Ovary (tissue), 3 donors: Measurements from ENCODE around the gene THAP2.

ENCODE experiments used
- CTCF ChIP-seq, 3 donors: fragments of 450-650 bp in 2 of 3; fragments of 200-600 bp in 1 of 3; IDR thresholded peaks; one replicate each; pipeline versions ENCODE4 v1.5.1 to v1.8.0; 2016 to 2022; ENCODE audit warnings: antibody characterized with exemption in 3 of 3, mild to moderate bottlenecking in 1 of 3
- EP300 ChIP-seq: sonication (generic); formaldehyde crosslinking; IDR thresholded peaks from one replicate; pipeline ENCODE4 v1.6.1; 2017; ENCODE audit warnings: antibody characterized with exemption
- POLR2A ChIP-seq: fragments of 450-650 bp; IDR thresholded peaks from one replicate; pipeline ENCODE4 v1.6.1; 2017; ENCODE audit warnings: antibody characterized with exemption, mild to moderate bottlenecking, moderate library complexity
- donor health status: DM: no; HTN: no; CAD: no.

GRCh38 chr12:71694099-71694820 is 30.2 kb downstream of the THAP2 start:
- no peak for TF ChIP-seq CTCF (IDR thresholded peaks at IDR 0.05)
- no peak for TF ChIP-seq EP300
- no peak for TF ChIP-seq POLR2A
